Fibroblast of the aortic adventitia (primary cell): Measurements from ENCODE around the gene SMIM12. TPM values are rescaled to one million over a fixed set of nuclear protein-coding genes. Genes with fewer than 3 reads are reported as not detected.

Experiments used
- DNase-seq: peaks from one replicate; pipeline ENCODE4 v3.0.0-alpha.2; 2010; ENCODE audit warnings: low read depth
- H3K4me3 ChIP-seq: 2 replicates; pipeline ENCODE4 v1.5.1; 2011; ENCODE audit warnings: low read depth, mild to moderate bottlenecking, control low read depth, low read length, moderate library complexity
- total RNA-seq: library from RNA; depleted of rRNA; stranded (reverse); fragments of >200 nt; gene quantifications from 2 replicates; pipeline ENCODE4 v1.2.3, GENCODE V29; 2012; ENCODE audit warnings: low replicate concordance
- TF ChIP-seq, protein P1 (sequence below): IDR thresholded peaks from 2 replicates; pipeline ENCODE4 v1.5.1; 2011; ENCODE audit warnings: mild to moderate bottlenecking, low read length, control low read depth, inconsistent platforms; ENCODE audit not compliant: insufficient read depth

Gene SMIM12
- total RNA-seq, 1 donor: 24.9 TPM

DNA sequence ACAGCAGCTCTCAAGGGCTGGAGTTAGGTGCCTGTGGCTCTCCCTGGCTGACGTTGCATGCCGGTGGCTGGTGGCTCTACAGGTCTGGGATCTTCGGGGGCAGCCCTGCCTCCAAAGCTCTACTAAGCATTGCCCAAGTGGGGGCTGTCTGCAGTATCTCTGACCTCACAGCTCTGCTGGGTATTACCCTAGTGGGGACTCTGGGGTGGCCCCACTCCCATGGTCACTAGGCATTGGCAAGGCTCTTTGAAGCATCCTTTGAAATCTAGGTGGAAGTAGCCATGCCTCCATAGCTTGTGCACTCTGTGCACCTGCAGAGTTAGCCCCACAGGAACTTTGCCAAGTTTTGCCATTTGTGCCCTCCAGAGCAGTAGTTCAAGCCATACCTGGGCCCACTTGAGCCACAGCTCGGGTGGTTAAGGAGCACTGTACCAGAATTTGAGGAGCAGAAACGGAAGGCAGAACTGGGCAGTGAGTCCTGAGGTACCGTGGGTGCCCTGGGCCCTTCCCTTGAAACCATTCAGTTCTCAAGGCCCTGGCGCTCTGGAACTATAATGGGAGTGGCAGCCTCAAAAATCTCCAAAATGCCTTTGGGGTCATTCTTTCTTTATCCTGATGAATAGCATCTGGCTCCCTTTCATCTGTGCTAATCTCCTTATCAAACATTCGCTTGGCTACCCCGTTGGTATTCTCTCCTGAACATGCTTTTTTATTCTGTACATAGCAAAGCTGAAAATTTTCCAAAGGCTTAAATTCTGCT lies 51.3 kb downstream of the SMIM12 start:
- TF ChIP-seq, protein P1, sequence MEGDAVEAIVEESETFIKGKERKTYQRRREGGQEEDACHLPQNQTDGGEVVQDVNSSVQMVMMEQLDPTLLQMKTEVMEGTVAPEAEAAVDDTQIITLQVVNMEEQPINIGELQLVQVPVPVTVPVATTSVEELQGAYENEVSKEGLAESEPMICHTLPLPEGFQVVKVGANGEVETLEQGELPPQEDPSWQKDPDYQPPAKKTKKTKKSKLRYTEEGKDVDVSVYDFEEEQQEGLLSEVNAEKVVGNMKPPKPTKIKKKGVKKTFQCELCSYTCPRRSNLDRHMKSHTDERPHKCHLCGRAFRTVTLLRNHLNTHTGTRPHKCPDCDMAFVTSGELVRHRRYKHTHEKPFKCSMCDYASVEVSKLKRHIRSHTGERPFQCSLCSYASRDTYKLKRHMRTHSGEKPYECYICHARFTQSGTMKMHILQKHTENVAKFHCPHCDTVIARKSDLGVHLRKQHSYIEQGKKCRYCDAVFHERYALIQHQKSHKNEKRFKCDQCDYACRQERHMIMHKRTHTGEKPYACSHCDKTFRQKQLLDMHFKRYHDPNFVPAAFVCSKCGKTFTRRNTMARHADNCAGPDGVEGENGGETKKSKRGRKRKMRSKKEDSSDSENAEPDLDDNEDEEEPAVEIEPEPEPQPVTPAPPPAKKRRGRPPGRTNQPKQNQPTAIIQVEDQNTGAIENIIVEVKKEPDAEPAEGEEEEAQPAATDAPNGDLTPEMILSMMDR: no peak
- no peak overlapping the region for H3K4me3 ChIP-seq
- no peak for DNase-seq

GRCh38 chr1:34806396-34806795 lies 53.2 kb downstream of the SMIM12 start:
- peak; percentile 33 for DNase-seq
- TF ChIP-seq, protein P1: no peak
- H3K4me3 ChIP-seq: no peak overlapping the region

DNA sequence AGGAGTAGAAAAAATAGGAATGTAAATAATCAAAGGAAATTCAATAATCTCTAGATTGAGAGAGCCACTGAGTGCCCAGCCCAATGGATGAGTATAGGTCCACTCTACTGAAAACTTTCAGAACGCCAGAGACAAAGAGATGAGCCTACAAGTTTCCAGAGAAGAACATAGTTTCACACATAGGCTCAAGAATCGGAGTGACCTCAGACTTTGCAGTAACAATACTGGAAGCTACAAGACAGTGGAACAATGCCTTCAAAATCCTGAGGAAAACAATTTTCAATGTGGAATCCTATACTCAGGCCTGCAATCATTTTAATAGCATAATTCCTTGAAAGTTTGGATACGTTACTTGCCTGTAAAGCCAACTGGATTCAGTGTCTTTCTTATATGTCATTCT lies 55.8 kb downstream of the SMIM12 start:
- H3K4me3 ChIP-seq: no peak overlapping the region
- TF ChIP-seq, protein P1: no peak

More for the DNA sequence above, 55.8 kb downstream of the SMIM12 start:
- DNase-seq: no peak

Other genes with a start within 250 kb of the SMIM12 start
- gene GJB5, start 104.7 kb downstream of the SMIM12 start, total RNA-seq: not detected in 2 replicates
- not detected in 2 replicates for gene GJB4, start 100.0 kb downstream of the SMIM12 start, total RNA-seq
- not detected in 2 replicates for gene GJB3, start 78.5 kb downstream of the SMIM12 start, total RNA-seq
- gene GJA4, start 66.8 kb downstream of the SMIM12 start, total RNA-seq: not detected in 2 replicates
- not detected in 2 replicates for gene DLGAP3, start 69.9 kb upstream of the SMIM12 start, total RNA-seq
- gene TMEM35B, start 125.6 kb upstream of the SMIM12 start, total RNA-seq: 17.8 and 31.6 TPM in 2 replicates
- gene ZMYM6, start 172.2 kb upstream of the SMIM12 start, total RNA-seq: 11.8 and 24.6 TPM in 2 replicates
- gene ZMYM1, start 219.6 kb upstream of the SMIM12 start, total RNA-seq: 7.2 and 35.1 TPM in 2 replicates